ENCODE data around the gene C14orf180.

Gene C14orf180

GRCh38 chr14:104589338-104590195, 10.0 kb downstream of the C14orf180 start:
- in situ Hi-C loops (cut with MboI; ENCODE audit: low pct_unique_long_range_greater_than_20kb, low sequenced_read_pairs): no loop called here

GRCh38 chr14:104590240-104590965, 10.8 kb downstream of the C14orf180 start:
- in situ Hi-C loops (cut with MboI; ENCODE audit: low pct_unique_long_range_greater_than_20kb, low sequenced_read_pairs): no loop called here

More at GRCh38 chr14:104589338-104590195, 10.0 kb downstream of the C14orf180 start:
- DNase-seq: no peak

GRCh38 chr14:104591031-104591430, 11.5 kb downstream of the C14orf180 start:
- no peak for DNase-seq
- in situ Hi-C loops (cut with MboI; ENCODE audit: low pct_unique_long_range_greater_than_20kb, low sequenced_read_pairs): no loop called here

More at GRCh38 chr14:104590240-104590965, 10.8 kb downstream of the C14orf180 start:
- no peak for DNase-seq

- no peak for DNase-seq
- in situ Hi-C loops (cut with MboI; ENCODE audit: low pct_unique_long_range_greater_than_20kb, low sequenced_read_pairs): no loop called here
Observed at GRCh38 chr14:104591506-104592291, 12.1 kb downstream of the C14orf180 start.

GRCh38 chr14:104592292-104592672, 12.7 kb downstream of the C14orf180 start:
- in situ Hi-C loops (cut with MboI; ENCODE audit: low pct_unique_long_range_greater_than_20kb, low sequenced_read_pairs): no loop called here
- no peak for DNase-seq

GRCh38 chr14:104592785-104593184, 13.2 kb downstream of the C14orf180 start:
- no peak for DNase-seq
- in situ Hi-C loops (cut with MboI; ENCODE audit: low pct_unique_long_range_greater_than_20kb, low sequenced_read_pairs): no loop called here

GRCh38 chr14:104593241-104593701, 13.7 kb downstream of the C14orf180 start:
- in situ Hi-C loops (cut with MboI; ENCODE audit: low pct_unique_long_range_greater_than_20kb, low sequenced_read_pairs): no loop called here
- no peak for DNase-seq

- DNase-seq: no peak
- in situ Hi-C loops (cut with MboI; ENCODE audit: low pct_unique_long_range_greater_than_20kb, low sequenced_read_pairs): no loop called here
Observed at GRCh38 chr14:104593710-104594136, 14.2 kb downstream of the C14orf180 start.

- in situ Hi-C loops (cut with MboI; ENCODE audit: low pct_unique_long_range_greater_than_20kb, low sequenced_read_pairs): no loop called here
- DNase-seq: no peak
Observed at GRCh38 chr14:104594310-104595046, 14.9 kb downstream of the C14orf180 start.

GRCh38 chr14:104595116-104595675, 15.6 kb downstream of the C14orf180 start:
- no peak for DNase-seq
- in situ Hi-C loops (cut with MboI; ENCODE audit: low pct_unique_long_range_greater_than_20kb, low sequenced_read_pairs): no loop called here

- DNase-seq: no peak
- in situ Hi-C loops (cut with MboI; ENCODE audit: low pct_unique_long_range_greater_than_20kb, low sequenced_read_pairs): no loop called here
Observed at GRCh38 chr14:104595911-104596450, 16.4 kb downstream of the C14orf180 start.

- in situ Hi-C loops (cut with MboI; ENCODE audit: low pct_unique_long_range_greater_than_20kb, low sequenced_read_pairs): no loop called here
- DNase-seq: no peak
Observed at GRCh38 chr14:104596451-104596918, 16.9 kb downstream of the C14orf180 start.

- in situ Hi-C loops (cut with MboI; ENCODE audit: low pct_unique_long_range_greater_than_20kb, low sequenced_read_pairs): no loop called here
- no peak for DNase-seq
Observed at GRCh38 chr14:104596927-104597351, 17.4 kb downstream of the C14orf180 start.

- in situ Hi-C loops (cut with MboI; ENCODE audit: low pct_unique_long_range_greater_than_20kb, low sequenced_read_pairs): no loop called here
- DNase-seq: no peak
Observed at GRCh38 chr14:104597576-104597975, 18.0 kb downstream of the C14orf180 start.

- in situ Hi-C loops (cut with MboI; ENCODE audit: low pct_unique_long_range_greater_than_20kb, low sequenced_read_pairs): no loop called here
- DNase-seq: no peak
Observed at GRCh38 chr14:104598039-104598909, 18.7 kb downstream of the C14orf180 start.

GRCh38 chr14:104598910-104599273, 19.3 kb downstream of the C14orf180 start:
- in situ Hi-C loops (cut with MboI; ENCODE audit: low pct_unique_long_range_greater_than_20kb, low sequenced_read_pairs): no loop called here
- no peak for DNase-seq

GRCh38 chr14:104599446-104599845, 19.9 kb downstream of the C14orf180 start:
- in situ Hi-C loops (cut with MboI; ENCODE audit: low pct_unique_long_range_greater_than_20kb, low sequenced_read_pairs): no loop called here
- DNase-seq: no peak

Data from KBM-7 (cell line).